ENCODE results near the gene MYBPHL. TPM values are rescaled to one million over a fixed set of nuclear protein-coding genes. Genes with fewer than 3 reads are reported as not detected.
A peak's percentile ranks its signal among the peaks of the same experiment; 100 is the strongest.

MYBPHL gene
- total RNA-seq, 3 donors from 2014 or later (not counting 1 experiment from before 2014, with no cell fraction given): not detected

DNA sequence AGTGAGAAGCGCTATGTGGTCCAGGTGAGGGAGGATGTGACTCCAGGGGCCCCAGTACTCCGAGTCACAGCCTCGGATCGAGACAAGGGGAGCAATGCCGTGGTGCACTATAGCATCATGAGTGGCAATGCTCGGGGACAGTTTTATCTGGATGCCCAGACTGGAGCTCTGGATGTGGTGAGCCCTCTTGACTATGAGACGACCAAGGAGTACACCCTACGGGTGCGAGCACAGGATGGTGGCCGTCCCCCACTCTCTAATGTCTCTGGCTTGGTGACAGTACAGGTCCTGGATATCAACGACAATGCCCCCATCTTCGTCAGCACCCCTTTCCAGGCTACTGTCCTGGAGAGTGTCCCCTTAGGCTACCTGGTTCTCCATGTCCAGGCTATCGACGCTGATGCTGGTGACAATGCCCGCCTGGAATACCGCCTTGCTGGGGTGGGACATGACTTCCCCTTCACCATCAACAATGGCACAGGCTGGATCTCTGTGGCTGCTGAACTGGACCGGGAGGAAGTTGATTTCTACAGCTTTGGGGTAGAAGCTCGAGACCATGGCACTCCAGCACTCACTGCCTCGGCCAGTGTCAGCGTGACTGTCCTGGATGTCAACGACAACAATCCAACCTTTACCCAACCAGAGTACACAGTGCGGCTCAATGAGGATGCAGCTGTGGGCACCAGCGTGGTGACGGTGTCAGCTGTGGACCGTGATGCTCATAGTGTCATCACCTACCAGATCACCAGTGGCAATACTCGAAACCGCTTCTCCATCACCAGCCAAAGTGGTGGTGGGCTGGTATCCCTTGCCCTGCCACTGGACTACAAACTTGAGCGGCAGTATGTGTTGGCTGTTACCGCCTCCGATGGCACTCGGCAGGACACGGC lies 55.3 kb downstream of the MYBPHL start:
- ATAC-seq (no peak), DNase-seq (no peak)
- Histone ChIP-seq H3K4me3 (ENCODE audit: low read length) (no peak overlapping the region), H3K9me3 (ENCODE audit: control insufficient read depth, insufficient read depth, low read length) (no peaks in the 10 kb centered on the region), H3K4me1 (ENCODE audit: control insufficient read depth, insufficient read depth, low read length) (peaks cover 27% of the 10 kb centered on the region), H3K27ac (ENCODE audit: low read length) (no peak overlapping the region), H3K36me3 (ENCODE audit: control insufficient read depth, insufficient read depth, low read length) (no peaks in the 10 kb centered on the region), H3K27me3 (ENCODE audit: control insufficient read depth, insufficient read depth, low read length) (peaks cover 9% of the 10 kb centered on the region)
- 93% methylated on average over 32 of the region's 32 CpGs for WGBS (ENCODE audit: insufficient coverage)
- no peaks in the 10 kb centered on the region for H3K36me3 Mint-ChIP-seq
- no peak overlapping the region for H3K27ac Mint-ChIP-seq
- no peak for TF ChIP-seq CTCF (IDR thresholded peaks at IDR 0.05)
- H3K4me1 Mint-ChIP-seq: peaks cover 0 to 42% of the 10 kb centered on the region in 2 donors
- peak overlapping the region; percentile 40 for H3K4me3 Mint-ChIP-seq
- H3K9me3 Mint-ChIP-seq: no peaks in the 10 kb centered on the region
- intact Hi-C loops (cut with micrococcal nuclease): no loop called here
- H3K27me3 Mint-ChIP-seq (ENCODE audit: low read depth in 2 of 2): peaks cover 3 to 5% of the 10 kb centered on the region in 2 donors

DNA sequence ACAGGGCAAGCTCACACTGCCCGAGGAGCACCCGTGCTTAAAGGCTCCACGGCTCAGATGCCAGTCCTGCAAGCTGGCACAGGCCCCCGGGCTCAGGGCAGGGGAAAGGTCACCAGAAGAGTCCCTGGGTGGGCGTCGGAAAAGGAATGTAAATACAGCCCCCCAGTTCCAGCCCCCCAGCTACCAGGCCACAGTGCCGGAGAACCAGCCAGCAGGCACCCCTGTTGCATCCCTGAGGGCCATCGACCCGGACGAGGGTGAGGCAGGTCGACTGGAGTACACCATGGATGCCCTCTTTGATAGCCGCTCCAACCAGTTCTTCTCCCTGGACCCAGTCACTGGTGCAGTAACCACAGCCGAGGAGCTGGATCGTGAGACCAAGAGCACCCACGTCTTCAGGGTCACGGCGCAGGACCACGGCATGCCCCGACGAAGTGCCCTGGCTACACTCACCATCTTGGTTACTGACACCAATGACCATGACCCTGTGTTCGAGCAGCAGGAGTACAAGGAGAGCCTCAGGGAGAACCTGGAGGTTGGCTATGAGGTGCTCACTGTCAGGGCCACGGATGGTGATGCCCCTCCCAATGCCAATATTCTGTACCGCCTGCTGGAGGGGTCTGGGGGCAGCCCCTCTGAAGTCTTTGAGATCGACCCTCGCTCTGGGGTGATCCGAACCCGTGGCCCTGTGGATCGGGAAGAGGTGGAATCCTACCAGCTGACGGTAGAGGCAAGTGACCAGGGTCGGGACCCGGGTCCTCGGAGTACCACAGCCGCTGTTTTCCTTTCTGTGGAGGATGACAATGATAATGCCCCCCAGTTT lies 56.1 kb downstream of the MYBPHL start:
- no peak for ATAC-seq
- intact Hi-C loops (cut with micrococcal nuclease): no loop called here
- peak overlapping the region; percentile 15 for H3K4me3 ChIP-seq (ENCODE audit: low read length)

GRCh38 chr1:109249654-109250401 lies 57.0 kb downstream of the MYBPHL start:
- DNase-seq (no peak), ATAC-seq (peak; percentile 46 to 53 (median 48))
- peaks cover 9% of the 10 kb centered on the region for H3K27me3 ChIP-seq (ENCODE audit: control insufficient read depth, insufficient read depth, low read length)
- peaks cover 27% of the 10 kb centered on the region for H3K4me1 ChIP-seq (ENCODE audit: control insufficient read depth, insufficient read depth, low read length)
- no peaks in the 10 kb centered on the region for H3K36me3 ChIP-seq (ENCODE audit: control insufficient read depth, insufficient read depth, low read length)
- peak overlapping the region; percentile 68 for H3K4me3 Mint-ChIP-seq
- H3K27me3 Mint-ChIP-seq (ENCODE audit: low read depth in 2 of 2): peaks cover 5 to 6% of the 10 kb centered on the region in 2 donors
- H3K4me3 ChIP-seq (ENCODE audit: low read length): peak overlapping the region; percentile 15
- WGBS (ENCODE audit: insufficient coverage): 3% methylated on average over 80 of the region's 80 CpGs
- intact Hi-C loops (cut with micrococcal nuclease): loop anchor here (1.0 to 5.0 kb wide), 2 partner anchors 33 to 232 kb away; partner anchors contain the start of genes ATXN7L2 and PSRC1
- no peak for TF ChIP-seq CTCF (IDR thresholded peaks at IDR 0.05)
- H3K9me3 ChIP-seq (ENCODE audit: control insufficient read depth, insufficient read depth, low read length): no peaks in the 10 kb centered on the region
- peaks cover 0 to 28% of the 10 kb centered on the region in 2 donors for H3K4me1 Mint-ChIP-seq
- H3K9me3 Mint-ChIP-seq: no peaks in the 10 kb centered on the region
- H3K27ac Mint-ChIP-seq: peak overlapping the region in 1 of 2 donors; percentile 64
- no peaks in the 10 kb centered on the region for H3K36me3 Mint-ChIP-seq
- no peak overlapping the region for H3K27ac ChIP-seq (ENCODE audit: low read length)

More for the DNA sequence above, 56.1 kb downstream of the MYBPHL start:
- no peak for DNase-seq
- H3K4me3 Mint-ChIP-seq: peak overlapping the region; percentile 68
- Histone ChIP-seq H3K4me1 (ENCODE audit: control insufficient read depth, insufficient read depth, low read length) (peaks cover 27% of the 10 kb centered on the region), H3K36me3 (ENCODE audit: control insufficient read depth, insufficient read depth, low read length) (no peaks in the 10 kb centered on the region), H3K9me3 (ENCODE audit: control insufficient read depth, insufficient read depth, low read length) (no peaks in the 10 kb centered on the region), H3K27ac (ENCODE audit: low read length) (no peak overlapping the region), H3K27me3 (ENCODE audit: control insufficient read depth, insufficient read depth, low read length) (peaks cover 9% of the 10 kb centered on the region)
- H3K36me3 Mint-ChIP-seq: no peaks in the 10 kb centered on the region
- no peak overlapping the region for H3K27ac Mint-ChIP-seq
- H3K27me3 Mint-ChIP-seq (ENCODE audit: low read depth in 2 of 2): peaks cover 5 to 6% of the 10 kb centered on the region in 2 donors
- 94% methylated on average over 33 of the region's 33 CpGs for WGBS (ENCODE audit: insufficient coverage)
- H3K4me1 Mint-ChIP-seq: peaks cover 0 to 36% of the 10 kb centered on the region in 2 donors
- H3K9me3 Mint-ChIP-seq: no peaks in the 10 kb centered on the region
- no peak for TF ChIP-seq CTCF (IDR thresholded peaks at IDR 0.05)
